Hepatocyte (in vitro differentiated cells): ENCODE data around the gene ERC2.

Experiments
- CTCF ChIP-seq: fragments of 200-600 bp; sonication (generic); IDR thresholded peaks from 2 replicates; pipeline ENCODE4 v1.5.1; 2016; ENCODE audit warnings: antibody characterized with exemption, mild to moderate bottlenecking; ENCODE audit not compliant: poor library complexity
- EZH2 ChIP-seq: fragments of 200-600 bp; sonication (generic); IDR thresholded peaks from 2 replicates; pipeline ENCODE4 v1.6.1; 2016; ENCODE audit warnings: antibody characterized with exemption, mild to moderate bottlenecking, borderline replicate concordance
- EZH2phosphoT487 ChIP-seq: fragments of 200-600 bp; sonication (generic); IDR thresholded peaks from one replicate; pipeline ENCODE4 v1.6.1; 2018; ENCODE audit warnings: antibody characterized with exemption, mild to moderate bottlenecking, low read depth, moderate library complexity; ENCODE audit not compliant: unreplicated experiment, severe bottlenecking

- TF ChIP-seq EZH2 (no peak), EZH2phosphoT487 (no peak), CTCF (no peak)
Measured at GRCh38 chr3:55726501-55726775, 741.8 kb downstream of the ERC2 start.
